H9 (cell line): ENCODE measurements around the gene FABP3. TPM values are rescaled to one million over a fixed set of nuclear protein-coding genes. Genes with fewer than 3 reads are reported as not detected.
"Not testable (repeated sequence)": the region's sequence is repeated elsewhere in the genome, so short reads cannot be mapped to it uniquely, and the experiment has no call there.

Source experiments
- DNase-seq: peaks from one replicate; pipeline ENCODE4 v3.0.0-alpha.2; 2017
- H2AFZ ChIP-seq: one replicate; pipeline ENCODE4 v1.6.1; 2013; ENCODE audit warnings: mild to moderate bottlenecking, low read length, control low read depth, moderate library complexity
- H2AK5ac ChIP-seq: 2 replicates; pipeline ENCODE4 v1.6.1; 2013; ENCODE audit warnings: low read length, control low read depth, mixed read lengths; ENCODE audit not compliant: insufficient read length
- H2BK120ac ChIP-seq: one replicate; pipeline ENCODE4 v1.6.1; 2013; ENCODE audit warnings: low read depth, mild to moderate bottlenecking, low read length, control low read depth, inconsistent platforms; ENCODE audit not compliant: poor library complexity, severe bottlenecking
- H2BK12ac ChIP-seq: 2 replicates; pipeline ENCODE4 v1.6.1; 2013; ENCODE audit warnings: low read length, control low read depth, mixed read lengths, low read depth; ENCODE audit not compliant: insufficient read length
- H2BK15ac ChIP-seq: 2 replicates; pipeline ENCODE4 v1.6.1; 2013; ENCODE audit warnings: low read depth, low read length, control low read depth
- H2BK20ac ChIP-seq: one replicate; pipeline ENCODE4 v1.6.1; 2013; ENCODE audit warnings: low read depth, mild to moderate bottlenecking, low read length, control low read depth, inconsistent platforms; ENCODE audit not compliant: poor library complexity, severe bottlenecking
- H2BK5ac ChIP-seq: 2 replicates; pipeline ENCODE4 v1.6.1; 2013; ENCODE audit warnings: low read length, control low read depth, mixed read lengths; ENCODE audit not compliant: insufficient read length
- H3K14ac ChIP-seq: 2 replicates; pipeline ENCODE4 v1.6.1; 2013; ENCODE audit warnings: low read length, control low read depth; ENCODE audit not compliant: insufficient read depth
- H3K18ac ChIP-seq: 2 replicates; pipeline ENCODE4 v1.6.1; 2013; ENCODE audit warnings: low read depth, mild to moderate bottlenecking, mixed read lengths, low read length, control low read depth; ENCODE audit not compliant: insufficient read length
- H3K23ac ChIP-seq: 2 replicates; pipeline ENCODE4 v1.6.1; 2013; ENCODE audit warnings: low read length, control low read depth, mixed read lengths, low read depth; ENCODE audit not compliant: insufficient read length
- H3K23me2 ChIP-seq: 2 replicates; pipeline ENCODE4 v1.6.1; 2013; ENCODE audit warnings: low read depth, mild to moderate bottlenecking, mixed read lengths, low read length, control low read depth; ENCODE audit not compliant: insufficient read length, poor library complexity, severe bottlenecking
- H3K27ac ChIP-seq: 2 replicates; pipeline ENCODE4 v1.5.1; 2013; ENCODE audit warnings: low read length, control low read depth, mixed read lengths, low read depth; ENCODE audit not compliant: insufficient read length
- H3K27me3 ChIP-seq: 2 replicates; pipeline ENCODE4 v1.6.1; 2013; ENCODE audit warnings: low read length, control low read depth, inconsistent platforms; ENCODE audit not compliant: insufficient read depth
- H3K4ac ChIP-seq: 2 replicates; pipeline ENCODE4 v1.6.1; 2013; ENCODE audit warnings: low read depth, mild to moderate bottlenecking, control low read depth, inconsistent platforms, low read length, moderate library complexity
- H3K4me1 ChIP-seq: 2 replicates; pipeline ENCODE4 v1.6.1; 2013; ENCODE audit warnings: low read length, control low read depth, inconsistent platforms; ENCODE audit not compliant: insufficient read depth
- H3K4me2 ChIP-seq: 2 replicates; pipeline ENCODE4 v1.6.1; 2013; ENCODE audit warnings: low read length, control low read depth, mixed read lengths; ENCODE audit not compliant: insufficient read length, insufficient read depth
- H3K56ac ChIP-seq: 2 replicates; pipeline ENCODE4 v1.6.1; 2013; ENCODE audit warnings: low read depth, mild to moderate bottlenecking, mixed read lengths, low read length, control low read depth; ENCODE audit not compliant: insufficient read length
- H3K79me1 ChIP-seq: 2 replicates; pipeline ENCODE4 v1.6.1; 2013; ENCODE audit warnings: low read depth, mild to moderate bottlenecking, moderate library complexity, low read length, control low read depth, inconsistent platforms; ENCODE audit not compliant: insufficient read depth, poor library complexity, severe bottlenecking
- H3K79me2 ChIP-seq: 2 replicates; pipeline ENCODE4 v1.6.1; 2013; ENCODE audit warnings: low read length, control low read depth, inconsistent platforms; ENCODE audit not compliant: insufficient read depth
- H3K9ac ChIP-seq: 2 replicates; pipeline ENCODE4 v1.6.1; 2013; ENCODE audit warnings: low read length, control low read depth, mixed read lengths; ENCODE audit not compliant: insufficient read length; ENCODE audit errors: extremely low read depth
- H3K9me3 ChIP-seq: one replicate; pipeline ENCODE4 v1.6.1; 2013; ENCODE audit warnings: low read depth, low read length, inconsistent platforms; ENCODE audit not compliant: control insufficient read depth
- H3T11ph ChIP-seq: one replicate; pipeline ENCODE4 v1.6.1; 2013; ENCODE audit warnings: mild to moderate bottlenecking, low read length, control low read depth, inconsistent platforms
- H4K20me1 ChIP-seq: one replicate; pipeline ENCODE4 v1.6.1; 2013; ENCODE audit not compliant: control insufficient read depth, insufficient read length, insufficient read depth
- H4K5ac ChIP-seq: 2 replicates; pipeline ENCODE4 v1.6.1; 2013; ENCODE audit warnings: low read depth, mild to moderate bottlenecking, mixed read lengths, low read length, control low read depth; ENCODE audit not compliant: insufficient read length
- H4K8ac ChIP-seq: replicated peaks from 2 replicates; pipeline ENCODE4 v1.6.1; 2013; ENCODE audit warnings: low read length, control low read depth, mixed read lengths, low read depth; ENCODE audit not compliant: insufficient read length
- H4K91ac ChIP-seq: 2 replicates; pipeline ENCODE4 v1.6.1; 2013; ENCODE audit warnings: low read depth, mild to moderate bottlenecking, moderate library complexity, mixed read lengths, low read length, control low read depth; ENCODE audit not compliant: insufficient read length
- H3K27ac Mint-ChIP-seq, 3 experiments: 2 replicates in 2 of 3; 3 replicates in 1 of 3; pipeline ENCODE4 v1.8.0; 2020 to 2021; ENCODE audit warnings: mixed read lengths in 3 of 3, mild to moderate bottlenecking in 1 of 3, moderate library complexity in 1 of 3
- H3K27me3 Mint-ChIP-seq: 2 replicates; pipeline ENCODE4 v1.8.0; 2021; ENCODE audit warnings: low read depth, mild to moderate bottlenecking, moderate library complexity, mixed read lengths
- H3K36me3 Mint-ChIP-seq, 3 experiments: 2 replicates in 2 of 3; 3 replicates in 1 of 3; pipeline ENCODE4 v1.8.0; 2020 to 2021; ENCODE audit warnings: low read depth in 3 of 3, mixed read lengths in 3 of 3; ENCODE audit not compliant: insufficient read depth in 1 of 3
- H3K4me1 Mint-ChIP-seq, 2 experiments: 2 replicates each; pipeline ENCODE4 v1.8.0; 2020; ENCODE audit warnings: mixed read lengths in 2 of 2
- H3K4me3 Mint-ChIP-seq, 2 experiments: 2 replicates in 1 of 2; 3 replicates in 1 of 2; pipeline ENCODE4 v1.8.0; 2020 to 2021; ENCODE audit warnings: mild to moderate bottlenecking in 2 of 2, mixed read lengths in 2 of 2, moderate library complexity in 1 of 2
- H3K9me3 Mint-ChIP-seq, 2 experiments: 2 replicates in 1 of 2; 3 replicates in 1 of 2; pipeline ENCODE4 v1.8.0; 2020; ENCODE audit warnings: mild to moderate bottlenecking in 2 of 2, mixed read lengths in 2 of 2, moderate library complexity in 1 of 2
- WGBS: extraction: QIAGEN DNeasy Blood & Tissue Kit; methylation state at CpG from one replicate; pipeline ENCODE4 v1.1.7; 2013; ENCODE audit warnings: missing lambda C conversion rate, low lambda C conversion rate, mixed read lengths; ENCODE audit not compliant: insufficient read length; ENCODE audit errors: extremely low coverage; 5-methylcytosine and 5-hydroxymethylcytosine counted together
- total RNA-seq: library from RNA; stranded (reverse); gene quantifications from 2 replicates; pipeline ENCODE4 v1.2.1, GENCODE V29; 2021
- TF ChIP-seq, protein P1 (sequence below): fragments of 200-600 bp; sonication (generic); conservative IDR thresholded peaks from 3 replicates; pipeline ENCODE4 v1.8.0; 2021; ENCODE audit warnings: antibody characterized with exemption, mild to moderate bottlenecking

FABP3 gene
- total RNA-seq, 1 experiment from 2014 or later, result 9.0 TPM

GRCh38 chr1:31387612-31388011 is 14.7 kb upstream of the FABP3 start:
- Histone ChIP-seq H2AFZ (no peak overlapping the region), H3K4ac (no peak overlapping the region), H2BK5ac (no peak overlapping the region), H2AK5ac (no peak overlapping the region), H3K27me3 (no peaks in the 10 kb centered on the region), H4K5ac (no peak overlapping the region), H3T11ph (no peak overlapping the region), H3K23ac (no peak overlapping the region), H3K56ac (no peak overlapping the region), H3K4me2 (no peak overlapping the region), H3K27ac (no peak overlapping the region), H3K18ac (no peak overlapping the region), H4K91ac (no peak overlapping the region), H2BK20ac (no peak overlapping the region), H4K8ac (no peak overlapping the region), H3K79me2 (no peaks in the 10 kb centered on the region), H3K23me2 (no peaks in the 10 kb centered on the region), H3K14ac (no peak overlapping the region), H2BK12ac (no peak overlapping the region), H3K79me1 (no peaks in the 10 kb centered on the region), H4K20me1 (no peaks in the 10 kb centered on the region), H3K4me1 (no peaks in the 10 kb centered on the region), H3K9ac (no peak overlapping the region), H2BK120ac (no peak overlapping the region), H2BK15ac (no peak overlapping the region), H3K9me3 (no peaks in the 10 kb centered on the region)
- peaks cover 2% of the 10 kb centered on the region for H3K27me3 Mint-ChIP-seq
- no peak for DNase-seq
- WGBS, result no CpG with 5 or more reads among the region's 10 CpGs
- H3K4me1 Mint-ChIP-seq, result peaks cover 5 to 10% of the 10 kb centered on the region in 2 experiments
- H3K27ac Mint-ChIP-seq, result no peak overlapping the region
- TF ChIP-seq, protein P1, sequence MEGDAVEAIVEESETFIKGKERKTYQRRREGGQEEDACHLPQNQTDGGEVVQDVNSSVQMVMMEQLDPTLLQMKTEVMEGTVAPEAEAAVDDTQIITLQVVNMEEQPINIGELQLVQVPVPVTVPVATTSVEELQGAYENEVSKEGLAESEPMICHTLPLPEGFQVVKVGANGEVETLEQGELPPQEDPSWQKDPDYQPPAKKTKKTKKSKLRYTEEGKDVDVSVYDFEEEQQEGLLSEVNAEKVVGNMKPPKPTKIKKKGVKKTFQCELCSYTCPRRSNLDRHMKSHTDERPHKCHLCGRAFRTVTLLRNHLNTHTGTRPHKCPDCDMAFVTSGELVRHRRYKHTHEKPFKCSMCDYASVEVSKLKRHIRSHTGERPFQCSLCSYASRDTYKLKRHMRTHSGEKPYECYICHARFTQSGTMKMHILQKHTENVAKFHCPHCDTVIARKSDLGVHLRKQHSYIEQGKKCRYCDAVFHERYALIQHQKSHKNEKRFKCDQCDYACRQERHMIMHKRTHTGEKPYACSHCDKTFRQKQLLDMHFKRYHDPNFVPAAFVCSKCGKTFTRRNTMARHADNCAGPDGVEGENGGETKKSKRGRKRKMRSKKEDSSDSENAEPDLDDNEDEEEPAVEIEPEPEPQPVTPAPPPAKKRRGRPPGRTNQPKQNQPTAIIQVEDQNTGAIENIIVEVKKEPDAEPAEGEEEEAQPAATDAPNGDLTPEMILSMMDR, result no peak
- no peaks in the 10 kb centered on the region; a peak in 3 of 5 replicates for H3K9me3 Mint-ChIP-seq
- H3K4me3 Mint-ChIP-seq, result no peak overlapping the region
- no peaks in the 10 kb centered on the region for H3K36me3 Mint-ChIP-seq

DNA sequence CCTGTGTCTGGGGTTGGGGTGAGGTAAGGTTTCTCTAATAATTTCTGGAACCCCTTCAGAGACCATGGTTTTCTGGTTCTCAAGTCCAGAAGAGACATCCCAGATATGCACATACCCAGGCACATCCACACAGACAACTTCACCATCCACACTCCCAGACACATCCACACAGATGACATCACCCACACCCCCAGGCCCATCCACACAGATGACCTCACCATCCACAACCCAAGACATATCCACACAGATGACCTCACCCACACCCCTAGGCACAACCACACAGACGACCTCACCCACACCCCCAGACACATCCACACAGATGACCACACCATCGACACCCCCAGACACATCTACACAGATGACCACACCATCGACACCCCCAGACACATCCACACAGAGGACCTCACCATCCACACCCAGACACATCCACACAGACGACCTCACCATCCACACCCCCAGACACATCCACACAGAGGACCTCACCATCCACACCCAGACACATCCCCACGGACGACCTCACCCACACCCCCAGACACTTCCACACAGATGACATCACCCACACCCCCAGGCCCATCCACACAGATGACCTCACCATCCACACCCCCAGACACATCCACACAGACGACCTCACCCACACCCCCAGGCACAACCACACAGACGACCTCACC is 13.8 kb upstream of the FABP3 start:
- not testable (repeated sequence) for H3K23me2 ChIP-seq, H3K79me2 ChIP-seq, H3K36me3 Mint-ChIP-seq, H3K4me1 ChIP-seq, H2BK20ac ChIP-seq, H3K23ac ChIP-seq, H3K9me3 ChIP-seq, H4K20me1 ChIP-seq, DNase-seq, H3K27ac Mint-ChIP-seq, H3K18ac ChIP-seq, H2AK5ac ChIP-seq, H3K4ac ChIP-seq, H3K27me3 ChIP-seq, H3K56ac ChIP-seq, H3K4me2 ChIP-seq, H3K27ac ChIP-seq, H2AFZ ChIP-seq, H3K4me3 Mint-ChIP-seq, H3K27me3 Mint-ChIP-seq, H4K8ac ChIP-seq, H4K5ac ChIP-seq, H3T11ph ChIP-seq, H2BK15ac ChIP-seq, H2BK5ac ChIP-seq, H3K9me3 Mint-ChIP-seq, H3K14ac ChIP-seq, H3K9ac ChIP-seq, H3K79me1 ChIP-seq, H2BK12ac ChIP-seq, H4K91ac ChIP-seq, H2BK120ac ChIP-seq
- H3K4me1 Mint-ChIP-seq, result peaks cover 5 to 10% of the 10 kb centered on the region in 2 experiments
- no CpG with 5 or more reads among the region's 8 CpGs for WGBS
